ENCODE data around the gene RAD23A.

- TF ChIP-seq CTCF (conservative IDR thresholded peaks at IDR 0.05 in 1 of 2, IDR thresholded peaks at IDR 0.05 in 1 of 2; ENCODE audit: extremely low read depth in 1 of 2, insufficient read depth in 1 of 2, low read depth in 1 of 2, low read length in 2 of 2), result no peak
- TF ChIP-seq EZH2 (IDR thresholded peaks at IDR 0.05; ENCODE audit: borderline replicate concordance, low read length), result no peak
Measured at GRCh38 chr19:12948612-12949362, 3.1 kb downstream of the RAD23A start.

All from mammary epithelial cell (primary cell).